Measurements from ENCODE around the gene TP53I11. TPM values are rescaled to one million over a fixed set of nuclear protein-coding genes. Genes with fewer than 3 reads are reported as not detected.

The TP53I11 gene
- polyA plus RNA-seq, 3 donors = 11.0 to 13.2 (median 11.3) TPM

DNA sequence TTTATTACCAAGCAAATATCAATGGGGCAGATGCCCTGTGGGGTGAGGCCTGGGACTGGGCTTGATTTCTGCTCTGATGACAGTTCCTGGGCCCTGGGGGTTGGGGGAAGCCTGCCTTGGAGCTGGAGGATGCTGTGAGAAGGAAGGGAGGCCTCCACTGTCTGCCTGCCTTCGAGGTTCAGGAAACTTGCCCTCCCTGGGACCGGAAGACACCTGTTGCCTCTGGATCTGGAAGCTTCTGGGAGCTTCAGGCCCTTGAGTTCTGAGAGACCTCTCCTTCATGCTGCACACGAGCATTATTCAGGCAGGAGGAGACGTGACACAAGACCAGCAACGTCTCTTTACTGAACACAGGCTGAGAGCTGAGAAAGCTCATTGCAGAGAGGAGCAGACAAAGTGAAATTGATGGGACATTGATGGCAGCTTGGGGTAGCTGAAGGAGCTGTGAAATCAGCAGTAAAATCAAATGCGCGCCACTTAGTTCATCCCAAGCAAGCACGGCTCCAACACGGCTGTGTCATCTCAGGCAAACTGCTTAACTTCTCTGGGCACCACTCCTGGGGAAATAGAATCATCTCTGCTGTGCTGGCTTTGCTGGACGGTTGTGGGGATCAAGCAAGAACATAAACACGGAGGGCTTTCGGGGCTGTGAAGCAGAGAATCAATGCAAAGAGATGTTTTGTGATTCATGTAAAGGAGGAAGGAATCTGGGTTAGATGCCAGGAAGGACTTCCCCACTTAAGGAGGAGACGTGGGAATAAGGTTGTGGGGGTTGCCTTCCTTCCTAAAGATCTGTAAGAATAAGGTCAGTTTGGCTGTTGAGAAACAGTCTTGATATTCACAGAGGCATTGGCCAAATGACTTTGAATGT lies 64.5 kb downstream of the TP53I11 start:
- no peak overlapping the region for H3K27ac ChIP-seq (ENCODE audit: low read depth in 1 of 2, low read length in 2 of 2)
- Mint-ChIP-seq H3K4me3 (no peak overlapping the region), H3K4me1 (no peaks in the 10 kb centered on the region), H3K27ac (no peak overlapping the region), H3K27me3 (ENCODE audit: low read depth in 3 of 3) (peaks cover 1 to 20% (median 12%) of the 10 kb centered on the region in 3 donors), H3K9me3 (no peaks in the 10 kb centered on the region), H3K36me3 (no peaks in the 10 kb centered on the region)
- TF ChIP-seq, protein P1, sequence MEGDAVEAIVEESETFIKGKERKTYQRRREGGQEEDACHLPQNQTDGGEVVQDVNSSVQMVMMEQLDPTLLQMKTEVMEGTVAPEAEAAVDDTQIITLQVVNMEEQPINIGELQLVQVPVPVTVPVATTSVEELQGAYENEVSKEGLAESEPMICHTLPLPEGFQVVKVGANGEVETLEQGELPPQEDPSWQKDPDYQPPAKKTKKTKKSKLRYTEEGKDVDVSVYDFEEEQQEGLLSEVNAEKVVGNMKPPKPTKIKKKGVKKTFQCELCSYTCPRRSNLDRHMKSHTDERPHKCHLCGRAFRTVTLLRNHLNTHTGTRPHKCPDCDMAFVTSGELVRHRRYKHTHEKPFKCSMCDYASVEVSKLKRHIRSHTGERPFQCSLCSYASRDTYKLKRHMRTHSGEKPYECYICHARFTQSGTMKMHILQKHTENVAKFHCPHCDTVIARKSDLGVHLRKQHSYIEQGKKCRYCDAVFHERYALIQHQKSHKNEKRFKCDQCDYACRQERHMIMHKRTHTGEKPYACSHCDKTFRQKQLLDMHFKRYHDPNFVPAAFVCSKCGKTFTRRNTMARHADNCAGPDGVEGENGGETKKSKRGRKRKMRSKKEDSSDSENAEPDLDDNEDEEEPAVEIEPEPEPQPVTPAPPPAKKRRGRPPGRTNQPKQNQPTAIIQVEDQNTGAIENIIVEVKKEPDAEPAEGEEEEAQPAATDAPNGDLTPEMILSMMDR (IDR thresholded peaks at IDR 0.05) = no peak
- no peaks in the 10 kb centered on the region for H3K4me1 ChIP-seq (ENCODE audit: control insufficient read depth in 1 of 2, insufficient read depth in 2 of 2, low read length in 2 of 2)
- WGBS (ENCODE audit: insufficient coverage) = 74% methylated on average over 13 of the region's 13 CpGs
- H3K4me3 ChIP-seq (replicated peaks in 1 of 3; ENCODE audit: low read depth in 2 of 3, low read length in 3 of 3) = no peak overlapping the region
- H2AFZ ChIP-seq (ENCODE audit: insufficient read depth, low read depth, low read length, poor library complexity, severe bottlenecking) = no peak overlapping the region
- no peaks in the 10 kb centered on the region for H3K9me3 ChIP-seq (replicated peaks in 1 of 2; ENCODE audit: control insufficient read depth in 1 of 2, insufficient read depth in 1 of 2, low read length in 2 of 2)
- no peaks in the 10 kb centered on the region for H4K20me1 ChIP-seq (ENCODE audit: insufficient read depth, low read length)
- H3K9ac ChIP-seq (ENCODE audit: insufficient read depth, low read length, poor library complexity, severe bottlenecking) = no peak overlapping the region
- intact Hi-C loops (cut with micrococcal nuclease) = no loop called here
- no peak overlapping the region for H3K4me2 ChIP-seq (replicated peaks; ENCODE audit: extremely low read depth, low read length, poor library complexity, severe bottlenecking)
- H3K27me3 ChIP-seq (ENCODE audit: control insufficient read depth in 2 of 2, insufficient read depth in 2 of 2, low read length in 2 of 2) = peaks cover 0 to 2% of the 10 kb centered on the region in 2 donors
- H3K79me2 ChIP-seq (ENCODE audit: insufficient read depth, low read length) = no peaks in the 10 kb centered on the region
- H3K36me3 ChIP-seq (replicated peaks in 1 of 2; ENCODE audit: control insufficient read depth in 1 of 2, insufficient read depth in 2 of 2, low read length in 2 of 2) = no peaks in the 10 kb centered on the region
- no peak for DNase-seq

DNA sequence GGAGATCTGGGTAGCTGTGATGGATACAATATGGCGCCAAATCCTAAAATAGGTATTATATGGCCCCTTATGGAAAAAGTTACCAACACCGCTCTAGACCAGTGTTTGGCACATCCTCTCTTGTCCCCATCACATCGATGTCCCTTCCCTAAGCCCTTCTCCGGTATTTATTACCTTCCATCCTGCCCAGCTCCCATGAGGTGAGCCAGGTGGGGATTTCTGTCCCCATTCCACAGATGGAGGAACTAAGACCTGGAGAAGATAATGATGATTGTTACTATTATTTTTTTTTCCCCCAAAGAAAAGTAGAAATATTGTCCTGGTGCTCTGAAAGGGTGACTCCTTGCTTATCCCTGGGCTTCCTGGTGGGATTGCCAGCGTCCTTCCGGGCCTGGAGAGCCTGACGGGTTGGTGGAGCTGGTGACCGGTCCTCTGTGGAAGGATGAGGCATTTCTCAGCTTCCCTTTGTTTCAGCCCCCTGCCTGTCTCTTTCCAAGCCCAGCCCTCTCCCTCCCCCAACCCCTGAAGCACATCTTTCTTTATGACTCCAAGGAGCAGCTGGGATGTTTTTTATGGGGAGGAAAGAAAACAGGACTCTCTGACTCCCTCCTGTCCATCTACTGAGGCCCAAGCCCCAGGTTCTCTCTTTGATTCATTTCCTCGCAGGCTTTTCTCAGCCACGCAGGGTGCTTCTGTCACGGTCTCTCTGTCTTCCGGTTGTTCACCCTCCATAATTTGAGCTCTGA lies 65.4 kb downstream of the TP53I11 start:
- Histone ChIP-seq H3K4me2 (replicated peaks; ENCODE audit: extremely low read depth, low read length, poor library complexity, severe bottlenecking) (no peak overlapping the region), H3K4me1 (ENCODE audit: control insufficient read depth in 1 of 2, insufficient read depth in 2 of 2, low read length in 2 of 2) (no peaks in the 10 kb centered on the region), H3K79me2 (ENCODE audit: insufficient read depth, low read length) (no peaks in the 10 kb centered on the region), H3K27ac (ENCODE audit: low read depth in 1 of 2, low read length in 2 of 2) (no peak overlapping the region), H3K27me3 (ENCODE audit: control insufficient read depth in 2 of 2, insufficient read depth in 2 of 2, low read length in 2 of 2) (peaks cover 0 to 2% of the 10 kb centered on the region in 2 donors), H3K9ac (ENCODE audit: insufficient read depth, low read length, poor library complexity, severe bottlenecking) (no peak overlapping the region), H2AFZ (ENCODE audit: insufficient read depth, low read depth, low read length, poor library complexity, severe bottlenecking) (no peak overlapping the region), H3K36me3 (replicated peaks in 1 of 2; ENCODE audit: control insufficient read depth in 1 of 2, insufficient read depth in 2 of 2, low read length in 2 of 2) (no peaks in the 10 kb centered on the region), H3K4me3 (replicated peaks in 1 of 3; ENCODE audit: low read depth in 2 of 3, low read length in 3 of 3) (no peak overlapping the region), H3K9me3 (replicated peaks in 1 of 2; ENCODE audit: control insufficient read depth in 1 of 2, insufficient read depth in 1 of 2, low read length in 2 of 2) (no peaks in the 10 kb centered on the region), H4K20me1 (ENCODE audit: insufficient read depth, low read length) (no peaks in the 10 kb centered on the region)
- Mint-ChIP-seq H3K27me3 (ENCODE audit: low read depth in 3 of 3) (peaks cover 3 to 19% (median 12%) of the 10 kb centered on the region in 3 donors), H3K9me3 (no peaks in the 10 kb centered on the region), H3K4me1 (no peaks in the 10 kb centered on the region), H3K27ac (no peak overlapping the region), H3K4me3 (no peak overlapping the region), H3K36me3 (no peaks in the 10 kb centered on the region)
- TF ChIP-seq, protein P1 (IDR thresholded peaks at IDR 0.05) = no peak
- no peak for DNase-seq
- 75% methylated on average over 4 of the region's 12 CpGs for WGBS (ENCODE audit: insufficient coverage)
- intact Hi-C loops (cut with micrococcal nuclease) = no loop called here
